Neural cell (in vitro differentiated cells): Measurements from ENCODE around the gene SEMG2. TPM values are rescaled to one million over a fixed set of nuclear protein-coding genes. Genes with fewer than 3 reads are reported as not detected.

Source experiments
- H2AFZ ChIP-seq: fragments of 200-600, 300-800 bp; sonication (generic), shearing (Covaris generic); 2 replicates; pipeline ENCODE4 v1.6.0; 2014; ENCODE audit warnings: low read depth, mild to moderate bottlenecking, antibody characterized with exemption, low read length, moderate library complexity
- H3F3A ChIP-seq: fragments of 200-600 bp; shearing (Covaris generic); 2 replicates; pipeline ENCODE4 v1.6.1; 2016; ENCODE audit warnings: mild to moderate bottlenecking, moderate library complexity, mixed read lengths, antibody characterized with exemption, low read length; ENCODE audit not compliant: insufficient read depth, poor library complexity, severe bottlenecking
- H3K27ac ChIP-seq: fragments of 200-600, 300-800 bp; sonication (generic), shearing (Covaris generic); 2 replicates; pipeline ENCODE4 v1.5.1; 2014; ENCODE audit warnings: mild to moderate bottlenecking, low read length, moderate library complexity
- H3K27me3 ChIP-seq: fragments of 300-800, 200-600 bp; sonication (generic), shearing (Covaris generic); 2 replicates; pipeline ENCODE4 v1.6.0; 2014; ENCODE audit warnings: mild to moderate bottlenecking, low read depth, low read length, moderate library complexity; ENCODE audit not compliant: insufficient read depth
- H3K36me3 ChIP-seq: fragments of 300-800, 200-600 bp; sonication (generic), shearing (Covaris generic); 2 replicates; pipeline ENCODE4 v1.5.1; 2014; ENCODE audit warnings: mild to moderate bottlenecking, antibody characterized with exemption, low read length, moderate library complexity; ENCODE audit not compliant: insufficient read depth
- H3K4me2 ChIP-seq: fragments of 300-800, 200-600 bp; sonication (generic), shearing (Covaris generic); 2 replicates; pipeline ENCODE4 v1.6.0; 2014; ENCODE audit warnings: mild to moderate bottlenecking, low read length
- H3K4me3 ChIP-seq: fragments of 300-800, 200-600 bp; sonication (generic), shearing (Covaris generic); 2 replicates; pipeline ENCODE4 v1.5.1; 2014; ENCODE audit warnings: mild to moderate bottlenecking, low read length, moderate library complexity
- H3K79me2 ChIP-seq: fragments of 200-600 bp; shearing (Covaris generic); replicated peaks from 2 replicates; pipeline ENCODE4 v1.6.0; 2014; ENCODE audit warnings: mild to moderate bottlenecking, low read length, moderate library complexity; ENCODE audit not compliant: insufficient read depth
- H3K9ac ChIP-seq: fragments of 300-800, 200-600 bp; sonication (generic), shearing (Covaris generic); 2 replicates; pipeline ENCODE4 v1.6.1; 2016; ENCODE audit warnings: mild to moderate bottlenecking, low read length, mixed read lengths
- H3K9me2 ChIP-seq: fragments of 200-600 bp; shearing (Covaris generic); 2 replicates; pipeline ENCODE4 v1.6.1; 2016; ENCODE audit warnings: mild to moderate bottlenecking, low read length, mixed read lengths; ENCODE audit not compliant: insufficient read depth
- H3K9me3 ChIP-seq: fragments of 200-600, 300-800 bp; sonication (generic), shearing (Covaris generic); 2 replicates; pipeline ENCODE4 v1.6.1; 2016; ENCODE audit warnings: mild to moderate bottlenecking, mixed run types, low read length, moderate library complexity, mixed read lengths
- H4K20me1 ChIP-seq: fragments of 200-600 bp; shearing (Covaris generic); 2 replicates; pipeline ENCODE4 v1.6.1; 2016; ENCODE audit warnings: mild to moderate bottlenecking, mixed run types; ENCODE audit not compliant: insufficient read depth
- EP300 ChIP-seq: fragments of 450-650 bp; conservative IDR thresholded peaks from 2 replicates; pipeline ENCODE4 v1.6.1; 2014; ENCODE audit warnings: antibody characterized with exemption, mild to moderate bottlenecking, moderate library complexity; ENCODE audit not compliant: poor library complexity, severe bottlenecking
- EZH2 ChIP-seq: fragments of 200-600, 300-800 bp; shearing (Covaris generic), sonication (generic); IDR thresholded peaks from 2 replicates; pipeline ENCODE4 v1.6.1; 2014; ENCODE audit warnings: antibody characterized with exemption, low read length, borderline replicate concordance, mild to moderate bottlenecking; ENCODE audit not compliant: insufficient read depth, poor library complexity, severe bottlenecking
- MXI1 ChIP-seq: fragments of 450-650 bp; conservative IDR thresholded peaks from 2 replicates; pipeline ENCODE4 v1.6.1; 2014; ENCODE audit warnings: antibody characterized with exemption, mild to moderate bottlenecking; ENCODE audit not compliant: poor library complexity, severe bottlenecking
- POLR2AphosphoS5 ChIP-seq: IDR thresholded peaks from 2 replicates; pipeline ENCODE4 v1.6.1; 2012
- RAD21 ChIP-seq: fragments of 450-650 bp; conservative IDR thresholded peaks from 2 replicates; pipeline ENCODE4 v1.6.1; 2014; ENCODE audit warnings: antibody characterized with exemption, mild to moderate bottlenecking, moderate library complexity
- REST ChIP-seq: IDR thresholded peaks from 2 replicates; pipeline ENCODE4 v1.6.1; 2012; ENCODE audit warnings: borderline replicate concordance
- SMC3 ChIP-seq: fragments of 450-650 bp; conservative IDR thresholded peaks from 2 replicates; pipeline ENCODE4 v1.6.1; 2014; ENCODE audit warnings: antibody characterized with exemption, mild to moderate bottlenecking, moderate library complexity; ENCODE audit not compliant: poor library complexity
- TAF1 ChIP-seq: IDR thresholded peaks from 2 replicates; pipeline ENCODE4 v1.6.1; 2012; ENCODE audit warnings: low read depth
- polyA plus RNA-seq: library from polyadenylated mRNA; depleted of rRNA; stranded (reverse); fragments of >200 nt; gene quantifications from 2 replicates; pipeline ENCODE4 v1.2.3, GENCODE V29; 2014
- TF ChIP-seq, protein P1 (sequence below): fragments of 450-650 bp; IDR thresholded peaks from 2 replicates; pipeline ENCODE4 v1.5.1; 2014; ENCODE audit warnings: antibody characterized with exemption, mild to moderate bottlenecking, moderate library complexity; ENCODE audit not compliant: poor library complexity, severe bottlenecking

Gene SEMG2
- polyA plus RNA-seq, 1 donor from 2014 or later = not detected

DNA sequence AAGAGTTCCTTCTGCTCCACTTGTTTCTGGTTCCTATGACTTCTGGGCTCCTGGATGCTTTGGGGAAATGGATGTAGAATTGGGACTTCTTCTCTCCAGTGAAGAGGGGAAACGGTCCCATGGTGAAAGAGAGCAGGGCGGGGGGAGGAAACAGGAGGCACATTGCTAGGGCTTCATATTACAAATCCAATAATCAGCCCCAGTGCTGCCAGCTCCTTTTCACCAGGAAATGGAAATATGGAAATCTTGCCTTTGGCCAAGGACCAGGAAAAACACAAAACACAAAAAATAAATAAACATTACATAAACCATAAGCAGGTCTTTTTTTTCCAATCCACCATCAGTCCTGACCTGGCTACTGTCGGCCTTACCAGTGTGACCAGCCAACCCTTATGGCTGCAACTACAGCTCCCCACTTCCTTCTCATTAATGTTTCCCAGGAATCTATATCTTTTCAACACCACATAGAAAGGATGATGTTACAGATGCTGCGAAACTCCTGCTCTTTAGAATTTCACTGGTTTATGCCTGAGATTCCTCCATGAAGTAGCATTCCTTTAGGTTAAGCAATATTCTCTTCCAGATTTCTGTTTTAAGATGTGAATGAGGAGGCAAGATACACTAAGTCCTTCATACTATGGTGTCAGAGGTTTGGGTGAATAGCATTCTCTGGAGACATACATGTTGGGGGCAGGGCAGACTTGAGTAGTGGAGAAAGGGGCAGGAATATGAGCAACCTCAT, 44.5 kb upstream of the SEMG2 start:
- Histone ChIP-seq H3K9me3 (no peaks in the 10 kb centered on the region), H3F3A (no peaks in the 10 kb centered on the region), H3K4me3 (no peak overlapping the region), H3K27ac (no peak overlapping the region), H3K9ac (no peak overlapping the region), H2AFZ (no peak overlapping the region), H3K79me2 (no peaks in the 10 kb centered on the region), H4K20me1 (no peaks in the 10 kb centered on the region), H3K36me3 (no peaks in the 10 kb centered on the region), H3K27me3 (no peaks in the 10 kb centered on the region), H3K9me2 (no peaks in the 10 kb centered on the region), H3K4me2 (no peak overlapping the region)
- TF ChIP-seq EZH2 (no peak), POLR2AphosphoS5 (no peak), MXI1 (no peak), REST (no peak), SMC3 (no peak), EP300 (no peak), RAD21 (no peak)
- TF ChIP-seq, protein P1, sequence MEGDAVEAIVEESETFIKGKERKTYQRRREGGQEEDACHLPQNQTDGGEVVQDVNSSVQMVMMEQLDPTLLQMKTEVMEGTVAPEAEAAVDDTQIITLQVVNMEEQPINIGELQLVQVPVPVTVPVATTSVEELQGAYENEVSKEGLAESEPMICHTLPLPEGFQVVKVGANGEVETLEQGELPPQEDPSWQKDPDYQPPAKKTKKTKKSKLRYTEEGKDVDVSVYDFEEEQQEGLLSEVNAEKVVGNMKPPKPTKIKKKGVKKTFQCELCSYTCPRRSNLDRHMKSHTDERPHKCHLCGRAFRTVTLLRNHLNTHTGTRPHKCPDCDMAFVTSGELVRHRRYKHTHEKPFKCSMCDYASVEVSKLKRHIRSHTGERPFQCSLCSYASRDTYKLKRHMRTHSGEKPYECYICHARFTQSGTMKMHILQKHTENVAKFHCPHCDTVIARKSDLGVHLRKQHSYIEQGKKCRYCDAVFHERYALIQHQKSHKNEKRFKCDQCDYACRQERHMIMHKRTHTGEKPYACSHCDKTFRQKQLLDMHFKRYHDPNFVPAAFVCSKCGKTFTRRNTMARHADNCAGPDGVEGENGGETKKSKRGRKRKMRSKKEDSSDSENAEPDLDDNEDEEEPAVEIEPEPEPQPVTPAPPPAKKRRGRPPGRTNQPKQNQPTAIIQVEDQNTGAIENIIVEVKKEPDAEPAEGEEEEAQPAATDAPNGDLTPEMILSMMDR = no peak

GRCh38 chr20:45179166-45179565, 42.0 kb upstream of the SEMG2 start:
- H3K9me2 ChIP-seq = no peaks in the 10 kb centered on the region
- no peak overlapping the region for H3K9ac ChIP-seq
- H3K27me3 ChIP-seq = no peaks in the 10 kb centered on the region
- no peaks in the 10 kb centered on the region for H3K79me2 ChIP-seq
- no peaks in the 10 kb centered on the region for H3K9me3 ChIP-seq
- H2AFZ ChIP-seq = no peak overlapping the region
- no peaks in the 10 kb centered on the region for H3F3A ChIP-seq
- TF ChIP-seq MXI1 = no peak
- TF ChIP-seq POLR2AphosphoS5 = no peak
- TF ChIP-seq EZH2 = no peak
- no peak for TF ChIP-seq REST
- no peak for TF ChIP-seq RAD21
- TF ChIP-seq, protein P1 = no peak
- TF ChIP-seq SMC3 = no peak
- TF ChIP-seq TAF1 = no peak
- TF ChIP-seq EP300 = no peak
- H3K36me3 ChIP-seq = no peaks in the 10 kb centered on the region
- H3K4me2 ChIP-seq = no peak overlapping the region
- no peak overlapping the region for H3K27ac ChIP-seq
- no peaks in the 10 kb centered on the region for H4K20me1 ChIP-seq
- H3K4me3 ChIP-seq = no peak overlapping the region
